ENCODE data around the gene WNT7A.
"Not testable (repeated sequence)": the region's sequence is repeated elsewhere in the genome, so short reads cannot be mapped to it uniquely, and the experiment has no call there.

Gene WNT7A

DNA sequence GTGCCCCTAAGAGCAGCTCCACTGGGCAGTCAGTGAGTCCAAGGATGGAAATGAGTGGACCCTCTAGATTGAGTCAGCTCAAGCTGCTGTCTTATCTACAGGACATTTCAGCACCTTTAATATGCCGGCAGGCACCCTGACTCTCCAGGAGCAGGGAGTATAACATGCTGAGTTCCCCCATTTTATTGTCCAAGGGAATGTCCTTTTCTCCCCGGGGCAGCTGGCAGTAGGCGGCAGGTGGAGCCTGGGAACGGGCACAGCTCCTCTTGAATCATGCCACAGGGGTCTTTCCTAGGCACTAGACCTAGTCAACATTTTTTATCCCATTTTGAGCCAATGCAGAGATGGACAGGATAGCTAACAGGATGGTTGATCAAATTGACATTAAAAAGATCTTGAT lies 14.8 kb downstream of the WNT7A start:
- DNase-seq, result no peak

DNA sequence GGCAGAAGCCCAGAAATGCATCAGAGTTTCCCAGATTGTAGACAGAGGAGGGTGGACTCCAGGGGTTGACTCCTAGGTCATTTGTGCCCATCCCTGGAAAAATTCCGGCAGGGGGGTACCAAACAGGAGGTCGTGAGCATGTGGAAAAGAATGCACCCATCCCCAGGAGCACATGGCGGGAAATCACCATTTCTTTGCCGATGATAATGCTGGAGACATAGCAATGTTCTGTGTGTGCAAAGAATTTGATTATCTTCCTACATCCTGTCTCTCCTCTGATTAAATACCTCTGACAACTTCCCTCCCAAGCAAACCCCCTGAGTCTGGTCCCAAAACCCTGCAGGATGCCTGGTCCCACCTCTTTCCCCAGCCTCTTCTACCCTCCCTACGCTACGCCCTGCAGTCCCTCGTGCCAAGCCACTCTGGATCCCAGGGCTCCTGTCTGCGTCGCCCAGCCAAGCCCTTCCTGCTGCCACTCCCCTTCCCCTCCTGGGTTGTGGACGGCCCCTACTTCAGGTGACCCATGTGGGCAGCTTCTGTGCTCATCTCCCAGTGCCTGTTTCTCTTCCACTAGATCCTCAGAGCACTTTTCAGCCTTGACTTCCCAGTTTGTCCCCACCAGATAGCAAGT lies 15.8 kb downstream of the WNT7A start:
- no peak for DNase-seq

DNA sequence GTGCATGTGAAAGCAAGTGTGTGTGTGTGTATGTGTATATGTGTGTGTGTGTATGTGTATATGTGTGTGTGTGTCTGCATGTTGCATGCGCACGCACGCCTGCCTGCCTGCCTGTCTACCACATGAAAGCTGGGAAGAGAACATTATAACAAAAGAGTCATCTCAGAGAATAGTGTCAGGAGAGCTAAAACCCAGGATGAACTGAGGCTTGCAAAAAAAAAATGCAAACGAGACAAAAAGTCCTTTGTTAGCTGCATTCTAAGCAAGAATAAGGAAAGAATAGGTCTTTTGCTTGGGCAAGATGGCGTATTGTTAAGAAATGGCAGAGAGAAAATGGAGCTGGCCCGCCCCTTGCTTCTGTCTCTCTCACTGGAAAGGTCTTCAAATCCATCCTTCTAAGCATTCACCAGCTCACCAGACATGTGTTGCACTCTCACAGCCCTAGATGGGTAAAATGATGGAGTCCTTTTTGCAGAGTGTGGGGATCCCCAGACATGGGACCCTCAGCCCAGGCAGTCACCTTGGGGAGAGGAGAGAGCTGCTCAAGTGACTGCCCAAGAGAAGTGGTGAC lies 16.4 kb downstream of the WNT7A start:
- DNase-seq, result no peak

DNA sequence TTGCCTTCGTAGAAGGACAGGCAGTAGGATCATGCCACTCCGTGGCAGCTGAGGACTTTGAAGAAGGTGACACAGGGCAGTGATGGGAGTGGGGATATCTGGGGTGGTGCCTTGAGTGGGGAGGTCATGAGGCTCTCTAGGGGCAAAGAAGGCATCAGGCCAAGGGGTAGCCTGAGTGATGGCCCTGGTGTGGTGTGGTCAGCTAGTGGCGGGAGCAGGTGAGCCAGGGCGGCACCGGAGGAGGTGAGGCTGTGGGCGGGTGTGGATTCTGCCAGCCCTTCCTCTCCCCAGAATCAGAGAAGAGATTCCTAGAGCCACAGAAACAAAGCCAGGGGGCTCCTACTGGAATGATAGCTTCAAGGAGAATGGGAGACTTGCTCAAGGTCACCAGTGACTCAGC lies 18.4 kb downstream of the WNT7A start:
- no peak for DNase-seq

DNA sequence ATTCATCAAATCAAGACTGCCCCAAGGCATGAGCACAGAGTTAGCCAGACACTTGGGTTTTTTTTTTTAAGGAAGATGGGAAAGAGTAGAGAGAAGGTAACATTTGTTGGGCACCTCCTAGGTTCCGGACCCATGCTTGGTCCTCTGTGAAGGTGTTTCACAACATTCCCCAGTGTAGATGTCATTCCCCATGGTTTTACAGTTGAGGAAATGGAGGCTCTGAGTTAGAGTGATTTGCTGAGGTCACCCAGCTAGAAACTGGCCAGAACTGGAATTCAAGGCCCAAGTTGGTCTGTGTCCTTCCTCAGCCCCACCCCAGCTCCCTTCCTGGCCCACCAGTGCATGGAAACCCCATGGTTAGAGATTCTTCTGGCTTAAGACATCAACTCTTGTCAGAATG lies 19.9 kb downstream of the WNT7A start:
- no peak for DNase-seq

DNA sequence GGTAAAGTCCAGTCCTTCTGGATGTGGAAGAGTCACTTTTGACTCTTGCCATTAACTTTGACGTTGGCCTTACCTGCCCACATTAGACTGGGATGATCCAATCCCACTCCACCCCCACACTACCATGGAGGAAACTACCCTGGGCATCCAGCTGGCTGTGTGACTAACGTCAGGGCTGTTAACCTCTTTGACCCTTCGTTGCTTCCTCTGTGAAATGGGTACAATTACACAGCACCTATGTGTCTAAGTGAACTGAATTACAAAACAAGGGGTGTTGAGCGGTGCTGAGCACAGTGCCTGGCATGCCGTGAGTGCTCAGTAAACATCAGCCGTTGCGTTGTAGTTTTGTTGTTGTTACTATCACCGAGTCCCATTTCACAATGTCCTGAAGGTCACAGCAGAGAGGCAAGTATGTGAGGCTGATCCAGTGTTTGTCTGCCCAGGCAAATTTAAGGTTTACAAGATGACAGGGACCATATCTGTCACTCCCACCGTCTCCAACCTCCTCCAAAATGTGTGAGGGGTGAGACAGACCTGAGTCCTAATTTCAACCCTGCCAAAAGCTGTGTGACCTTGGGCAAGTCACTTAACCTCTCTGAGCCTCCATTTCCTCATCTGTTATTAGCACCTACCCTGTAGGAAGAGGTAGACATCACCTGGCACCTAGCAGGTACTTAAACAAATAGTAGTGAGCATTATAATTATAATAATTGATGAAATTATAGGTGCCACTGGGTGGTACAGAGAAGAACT lies 20.9 kb downstream of the WNT7A start:
- DNase-seq, result no peak

DNA sequence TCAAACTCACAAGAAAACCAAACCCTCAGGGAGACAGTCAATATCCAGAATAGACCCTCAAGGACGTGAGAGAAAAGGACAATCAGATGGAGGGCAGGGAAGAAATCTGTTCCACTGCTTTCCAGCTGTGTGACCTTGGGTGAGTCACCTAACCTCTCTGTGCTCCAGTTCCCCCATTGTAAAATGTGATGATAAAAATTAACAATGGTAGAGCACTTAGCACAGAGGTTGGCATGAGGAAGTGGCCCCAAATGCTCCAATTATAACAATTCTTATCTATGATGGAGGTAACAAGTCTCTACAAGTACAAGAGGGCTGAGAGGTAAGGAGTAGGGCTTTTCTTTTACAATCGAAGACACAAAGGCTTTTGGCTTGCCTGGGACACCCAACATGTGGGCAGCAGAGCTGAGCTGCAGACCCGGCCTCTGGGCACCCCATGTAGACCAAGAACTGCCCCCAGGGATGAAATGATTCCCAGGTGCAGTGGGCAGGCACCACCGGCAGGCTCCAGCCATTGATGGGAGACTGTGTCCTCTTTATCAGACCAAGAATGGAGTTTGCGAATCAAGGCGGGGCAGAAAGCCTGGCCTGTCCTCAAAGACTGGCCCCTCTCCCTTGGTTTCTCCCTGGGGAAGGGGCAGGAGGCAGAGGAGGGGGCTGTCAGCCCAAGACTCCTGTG lies 22.0 kb downstream of the WNT7A start:
- DNase-seq, result no peak

DNA sequence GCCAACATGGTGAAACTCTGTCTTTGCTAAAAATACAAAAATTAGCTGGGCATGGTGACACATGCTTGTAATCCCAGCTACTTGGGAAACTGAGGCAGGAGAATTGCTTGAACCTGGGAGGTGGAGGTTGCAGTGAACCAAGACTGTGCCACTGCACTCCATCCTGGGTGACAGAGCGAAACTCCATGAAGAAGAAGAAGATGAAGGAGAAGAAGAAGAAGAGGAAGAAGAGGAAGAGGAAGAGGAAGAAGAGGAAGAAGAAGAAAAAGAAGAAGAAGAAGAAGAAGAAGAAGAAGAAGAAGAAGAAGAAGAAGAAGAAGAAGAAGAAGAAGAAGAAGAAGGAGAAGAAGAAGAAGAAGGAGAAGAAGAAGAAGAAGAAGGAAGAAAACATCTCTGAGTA lies 23.2 kb downstream of the WNT7A start:
- DNase-seq, result not testable (repeated sequence)

DNA sequence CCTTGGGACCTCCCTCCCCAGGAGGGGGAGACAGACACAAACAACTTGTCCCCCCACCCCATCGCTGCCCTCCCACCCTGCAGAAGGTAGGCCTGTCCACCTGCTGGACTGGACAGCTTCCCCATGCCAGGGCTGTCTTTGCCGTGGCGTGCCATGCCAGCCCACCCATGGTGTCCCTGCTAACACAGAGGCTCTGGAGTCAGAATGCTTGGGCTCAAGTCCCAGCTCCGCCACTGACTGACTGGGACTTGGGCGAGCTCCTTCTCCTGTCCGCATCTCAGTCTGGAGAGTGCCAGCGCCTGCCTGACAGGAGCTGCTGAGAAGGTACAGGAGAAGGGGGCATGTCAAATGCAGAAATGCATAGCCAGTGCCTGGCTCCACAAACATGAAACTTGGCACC lies 23.9 kb downstream of the WNT7A start:
- no peak for DNase-seq

DNA sequence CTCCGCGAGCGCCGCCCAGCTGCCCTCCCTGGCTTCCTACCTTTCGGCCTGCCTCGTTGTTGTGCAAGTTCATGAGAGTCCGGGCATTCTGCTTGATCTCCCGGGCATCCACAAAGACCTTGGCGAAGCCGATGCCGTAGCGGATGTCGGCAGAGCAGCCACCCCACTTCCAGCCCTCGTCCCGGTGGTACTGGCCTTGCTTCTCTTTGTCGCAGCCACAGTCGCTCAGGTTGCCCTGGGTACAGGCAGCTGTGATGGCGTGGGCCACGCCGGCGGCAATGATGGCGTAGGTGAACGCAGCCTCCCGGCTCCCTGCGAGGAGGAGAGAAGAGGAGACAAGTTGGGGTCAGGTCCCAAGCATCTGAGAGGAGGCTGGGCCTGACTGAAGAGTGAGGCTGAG lies 25.4 kb downstream of the WNT7A start:
- no peak for DNase-seq

DNA sequence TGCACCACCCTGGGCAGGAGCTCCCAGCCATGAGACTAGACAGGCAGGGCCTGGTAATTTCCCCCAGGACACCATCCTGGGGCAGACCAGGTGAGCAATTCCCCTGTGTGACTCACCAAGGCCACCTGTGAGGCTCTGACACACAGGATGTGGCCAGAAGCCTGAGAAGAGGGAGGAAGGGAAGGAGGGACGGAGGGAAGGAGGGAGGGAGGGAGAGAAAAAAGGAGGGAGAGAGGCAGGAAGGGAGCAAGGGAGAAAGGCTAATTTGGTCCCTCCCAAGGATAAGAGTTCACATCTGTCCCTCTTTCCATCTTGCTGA lies 25.9 kb downstream of the WNT7A start:
- no peak for DNase-seq

DNA sequence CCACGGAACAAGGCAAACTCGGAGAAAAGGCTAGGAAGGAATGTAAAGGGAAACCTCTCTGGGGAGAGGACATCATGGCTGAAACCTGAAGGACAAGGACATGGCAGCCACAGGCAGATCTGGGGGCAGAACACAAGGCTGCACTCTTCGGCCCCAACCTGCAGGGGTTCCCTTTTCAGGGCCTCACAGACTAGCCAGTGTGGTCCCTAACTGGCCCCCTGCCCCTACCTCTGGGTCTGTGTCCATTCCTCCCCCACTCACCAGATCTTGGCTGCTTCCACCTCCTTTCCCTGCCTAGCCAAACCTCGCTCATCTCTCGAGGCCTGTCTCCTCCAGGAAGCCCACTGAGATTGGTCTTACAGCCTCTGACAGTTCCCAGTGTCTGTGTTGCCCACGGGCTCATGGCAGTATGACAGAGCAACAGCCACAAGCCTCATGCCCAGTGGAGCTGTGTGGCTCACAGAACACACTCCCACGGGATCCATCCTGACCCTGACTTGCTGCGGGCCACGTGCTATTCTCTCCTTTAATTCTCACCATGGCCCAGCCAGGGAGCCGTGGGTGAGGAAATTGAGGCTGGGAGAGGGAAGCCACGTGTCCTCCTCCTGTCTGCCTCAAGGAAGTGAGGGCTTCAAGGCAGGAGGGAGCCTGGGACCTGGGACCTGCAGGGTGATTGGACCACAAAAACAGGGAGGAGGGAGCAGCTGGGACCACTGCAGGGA lies 26.5 kb downstream of the WNT7A start:
- no peak for DNase-seq

DNA sequence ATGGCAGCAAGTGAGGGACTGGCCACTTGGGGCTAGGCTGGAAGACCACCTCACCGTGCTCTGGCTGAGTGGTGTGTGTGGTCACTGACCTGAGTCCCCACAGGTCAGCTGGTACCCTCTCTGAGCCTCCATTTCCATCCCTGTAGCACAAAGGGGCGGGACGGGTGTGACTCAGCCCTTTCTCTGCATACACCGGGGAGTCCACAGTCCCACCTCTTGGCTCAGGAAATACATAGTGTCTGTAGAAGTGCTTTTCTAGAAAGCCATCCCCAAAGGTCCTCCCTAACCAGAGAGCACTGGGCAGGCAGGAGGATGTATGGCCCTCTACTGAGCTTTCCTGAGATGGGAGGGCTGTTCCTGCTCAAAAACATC lies 27.2 kb downstream of the WNT7A start:
- DNase-seq, result no peak

DNA sequence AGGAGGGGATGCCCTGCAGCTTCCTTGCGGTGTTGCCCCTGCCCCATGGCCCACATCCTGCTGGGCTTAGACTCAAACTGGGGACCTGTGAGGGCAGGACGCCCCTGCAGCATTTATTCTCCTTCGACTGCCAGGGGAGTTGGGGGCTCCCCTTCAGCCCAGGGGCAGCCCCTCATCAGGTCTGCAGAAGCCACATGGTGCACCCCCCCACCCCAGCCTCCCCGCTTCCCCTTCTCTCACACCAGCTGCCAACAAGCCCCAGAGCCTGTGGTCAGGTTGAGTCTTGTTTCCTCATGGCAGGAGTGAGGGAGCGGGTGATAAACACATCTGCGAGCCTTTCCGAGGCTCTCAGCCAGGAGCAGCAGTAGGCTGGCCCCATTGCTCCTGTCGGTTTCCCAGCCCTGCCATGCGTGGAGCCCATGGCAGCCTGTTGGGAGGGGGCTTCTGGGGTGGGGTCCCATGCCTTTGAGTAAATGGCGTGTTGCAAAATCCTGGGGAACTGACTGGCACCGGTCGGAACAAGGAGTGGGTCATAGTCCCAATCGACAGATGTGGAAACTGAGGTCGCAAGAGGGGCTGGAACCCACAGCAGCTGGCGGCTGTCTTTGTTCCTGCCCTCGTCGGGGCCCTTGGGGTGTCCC lies 27.8 kb downstream of the WNT7A start:
- no peak for DNase-seq

DNA sequence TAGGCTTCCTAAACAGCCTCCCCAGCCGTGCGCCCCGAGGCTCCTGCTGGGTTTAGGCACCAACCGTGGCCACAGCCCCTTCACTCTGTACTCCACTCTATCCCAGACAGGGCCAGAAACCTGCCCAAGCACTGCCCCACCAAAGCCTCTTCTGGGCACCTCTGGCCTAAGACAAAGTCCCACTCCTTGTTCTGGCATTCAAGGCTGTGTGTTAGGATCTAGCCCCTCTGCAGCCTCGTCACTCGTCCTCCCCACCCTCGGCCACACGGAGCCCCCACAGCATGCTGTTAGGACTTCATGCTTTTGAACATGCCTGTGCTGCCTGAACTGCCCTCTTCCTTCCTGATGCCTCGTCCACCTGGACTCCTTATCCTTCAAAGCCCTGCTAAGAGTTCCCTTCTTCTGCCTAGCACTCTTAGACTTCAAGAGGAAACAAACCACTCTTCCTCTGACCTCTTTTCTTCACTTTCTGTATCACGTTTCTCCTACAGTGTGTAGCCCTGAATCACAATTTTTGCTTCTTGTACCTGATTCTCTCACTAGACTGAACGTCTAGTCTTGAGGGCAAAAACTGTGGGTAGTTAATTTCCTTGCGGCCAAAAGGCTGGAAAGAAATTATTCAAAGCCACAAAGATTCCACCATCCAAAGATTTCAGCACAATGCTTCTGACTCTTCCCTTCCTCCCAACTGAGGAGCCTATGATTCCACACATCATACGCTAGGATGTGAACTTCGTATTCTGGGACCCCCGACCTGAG lies 28.6 kb downstream of the WNT7A start:
- DNase-seq, result no peak

DNA sequence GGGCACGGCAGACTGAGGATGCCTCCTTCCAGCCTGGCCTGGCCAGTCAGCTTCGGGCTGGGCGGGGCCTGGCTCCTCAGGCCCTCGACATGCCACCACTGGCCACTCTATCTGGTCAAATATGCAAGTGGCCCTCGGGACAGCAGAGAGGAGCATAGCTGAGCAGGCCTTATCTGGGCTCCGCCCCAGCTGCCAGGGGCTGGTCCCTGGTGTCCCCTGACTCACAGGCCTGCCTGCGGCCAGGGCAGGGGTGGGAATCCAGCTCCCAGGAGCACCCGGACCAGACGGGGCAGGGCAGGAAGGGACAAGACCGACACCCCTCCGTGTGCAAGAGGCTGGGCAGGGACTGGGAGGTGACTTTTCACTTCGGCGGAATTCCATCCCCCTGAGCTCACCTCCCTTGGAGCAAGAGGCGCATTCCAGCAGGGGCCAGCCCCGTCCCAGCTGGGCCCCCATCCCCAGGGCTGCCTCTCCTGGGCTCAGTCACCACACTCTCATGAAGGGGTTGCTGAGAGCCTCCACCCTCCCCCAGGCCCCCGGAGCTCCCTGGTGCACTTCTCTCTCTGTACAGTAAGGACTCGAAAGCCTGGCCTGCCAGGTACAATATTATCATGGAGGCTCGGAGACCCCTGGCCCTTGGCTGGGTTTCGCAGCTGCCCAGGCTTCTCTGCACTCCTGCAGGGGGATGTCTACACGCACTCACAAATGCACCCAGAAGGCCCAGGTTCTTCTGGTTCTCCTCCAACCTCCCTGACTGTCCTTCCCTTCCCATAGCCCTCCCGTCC lies 29.5 kb downstream of the WNT7A start:
- no peak for DNase-seq

DNA sequence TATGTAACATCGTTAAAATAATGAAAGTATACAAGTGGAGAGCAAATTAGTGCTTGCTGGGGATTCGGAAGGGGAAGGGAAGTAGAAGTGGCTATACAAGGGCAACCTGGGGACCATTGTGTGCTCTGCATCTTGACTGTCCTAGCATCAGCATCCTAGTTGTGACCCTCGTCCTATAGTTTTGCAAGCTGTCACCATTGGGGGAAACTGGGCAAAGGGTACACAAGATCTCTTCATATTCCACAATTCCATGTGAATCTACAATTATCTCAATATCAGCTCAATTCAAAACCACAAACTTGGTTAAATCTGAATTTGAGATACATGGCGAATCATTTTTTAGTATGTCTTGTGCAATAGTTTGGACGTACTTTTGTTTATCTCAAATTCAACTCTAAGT lies 30.9 kb downstream of the WNT7A start:
- no peak for DNase-seq

DNA sequence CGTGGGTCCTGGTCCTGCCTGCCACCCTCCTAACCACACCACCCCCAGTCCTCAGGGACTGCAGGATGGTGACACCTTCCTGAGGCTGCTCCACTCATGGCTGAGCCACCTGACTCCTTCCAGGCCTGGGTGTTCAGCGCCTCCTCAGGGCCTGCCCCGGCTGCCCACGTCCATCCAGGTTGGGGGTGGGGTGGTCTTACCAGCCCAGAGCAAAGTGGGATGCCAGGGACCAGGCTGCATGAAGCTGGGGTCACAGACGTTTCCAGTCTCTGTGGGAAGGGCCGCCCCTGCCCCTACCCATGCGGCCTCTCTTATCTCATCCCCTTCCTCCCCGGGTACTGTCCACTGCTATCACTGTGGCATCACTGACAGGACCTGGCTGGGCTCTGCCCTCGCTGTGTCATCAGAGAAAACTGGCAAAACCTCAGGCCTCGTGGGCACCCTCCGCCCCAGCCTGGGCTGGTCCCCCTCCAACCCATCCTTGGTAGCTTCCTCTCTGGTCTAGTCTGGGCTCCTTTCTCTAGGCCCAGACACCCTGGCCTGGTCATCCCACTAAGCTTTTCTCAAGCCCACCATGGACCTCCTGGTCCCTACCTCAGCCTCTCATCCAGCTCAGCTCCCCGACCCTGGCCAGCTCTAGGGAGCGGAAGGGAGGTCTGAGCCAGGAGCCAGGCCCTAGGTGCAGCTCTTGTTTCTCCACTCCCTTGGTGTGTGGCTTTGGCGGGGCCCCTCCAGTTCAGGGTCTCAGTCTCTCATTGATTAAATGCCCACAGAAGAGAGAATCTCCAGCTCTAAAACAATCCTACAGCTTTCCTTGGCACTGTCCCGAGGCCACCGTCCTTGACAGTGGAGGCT lies 32.9 kb downstream of the WNT7A start:
- DNase-seq, result no peak

DNA sequence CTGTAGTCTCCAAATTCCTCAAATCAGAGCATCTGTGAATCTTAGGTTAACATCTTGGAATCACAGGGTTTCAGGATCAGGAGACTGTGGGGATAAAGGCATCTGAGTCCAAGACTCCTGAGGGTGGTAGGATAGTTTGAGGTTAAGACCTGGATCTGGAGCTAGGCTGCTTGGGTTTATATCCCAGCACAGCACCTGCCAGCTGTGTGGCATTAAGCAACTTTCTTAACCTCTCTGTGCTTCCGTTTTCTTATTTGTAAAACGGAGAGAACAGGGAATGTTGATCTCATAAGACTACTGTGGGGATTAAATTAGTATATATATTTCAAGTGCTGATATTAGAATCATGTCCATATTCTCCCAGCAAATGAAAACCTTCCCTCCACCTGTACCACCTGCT lies 33.6 kb downstream of the WNT7A start:
- no peak for DNase-seq

DNA sequence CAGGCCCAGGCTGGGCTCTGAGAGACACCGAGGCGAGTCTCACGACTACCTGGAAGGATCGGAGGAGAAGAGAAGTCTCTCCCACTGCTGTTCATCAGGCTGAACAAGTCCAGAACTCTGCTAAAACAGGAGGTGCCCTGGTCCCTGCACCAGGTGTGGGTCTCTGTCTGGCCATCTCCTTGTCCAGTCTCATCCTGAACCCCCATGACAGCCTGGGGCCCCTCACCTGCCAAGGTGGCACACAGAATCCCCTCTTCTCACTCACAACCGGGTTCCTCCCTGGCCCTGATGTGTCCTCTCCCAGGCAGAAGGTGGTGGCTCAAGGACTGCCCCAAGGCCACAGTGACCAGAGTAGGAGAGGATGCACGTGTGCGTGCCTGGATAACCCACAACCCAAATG lies 34.1 kb downstream of the WNT7A start:
- DNase-seq, result no peak

DNA sequence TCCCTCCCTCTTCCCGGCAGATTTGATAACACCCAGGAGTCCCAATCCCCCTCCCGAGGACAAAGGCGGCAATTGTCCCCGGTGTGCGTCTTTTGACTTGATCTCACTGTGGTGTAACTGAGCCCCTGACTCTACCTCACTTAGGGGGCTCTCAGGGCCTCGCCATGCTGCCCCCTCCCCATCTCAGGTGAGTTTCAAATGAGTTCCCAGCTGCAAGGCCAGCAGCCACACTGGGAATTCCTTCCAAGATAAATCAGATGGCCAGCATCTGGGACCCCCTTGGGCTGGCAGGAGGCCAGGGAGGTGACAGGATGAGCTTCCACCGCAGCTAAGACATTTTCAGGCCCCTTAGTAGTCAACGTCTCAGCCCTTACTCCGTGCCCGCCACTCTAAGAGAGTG lies 35.0 kb downstream of the WNT7A start:
- no peak for DNase-seq
